SK-MEL-5 (cell line): ENCODE data around the gene JCAD. TPM values are rescaled to one million over a fixed set of nuclear protein-coding genes. Genes with fewer than 3 reads are reported as not detected.

ENCODE experiments used
- DNase-seq: peaks from one replicate; pipeline ENCODE4 v3.0.0-alpha.2; 2016; ENCODE audit warnings: low read depth, low spot score
- in situ Hi-C: cut with HindIII; loops from 2 replicates; pipeline ENCODE4 v1.10.0; 2016; ENCODE audit warnings: low sequenced_read_pairs, high pct_unique_total_duplicates, low pct_unique_long_range_greater_than_20kb
- total RNA-seq: library from RNA; depleted of rRNA; stranded (reverse); fragments of >200 nt; shearing (Covaris generic); gene quantifications from 2 replicates; pipeline ENCODE4 v1.2.3, GENCODE V29; 2014

JCAD gene
- total RNA-seq, 1 experiment from 2014 or later: 0.53 TPM

GRCh38 chr10:30051220-30051619 is 8.2 kb downstream of the JCAD start:
- DNase-seq: no peak
- in situ Hi-C loops: no loop called here

DNA sequence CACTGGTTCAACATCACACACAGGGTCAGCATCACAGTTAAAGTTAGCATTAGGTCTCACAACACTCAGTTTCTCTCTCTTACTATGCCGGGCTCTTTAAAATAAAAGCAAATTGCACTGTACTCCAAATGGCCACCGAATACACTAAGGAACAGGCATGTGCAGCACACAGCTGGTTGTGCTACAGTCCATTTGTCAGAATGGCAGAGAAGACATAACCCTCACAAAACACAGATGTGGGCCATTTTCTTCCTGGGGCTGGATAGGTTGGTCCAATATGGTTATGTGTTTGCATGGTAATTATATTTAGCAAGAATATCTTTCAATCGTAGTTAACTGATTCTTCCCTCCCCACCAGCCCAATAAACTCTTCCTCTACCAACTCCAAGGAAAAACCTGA is 9.0 kb downstream of the JCAD start:
- no peak for DNase-seq
- in situ Hi-C loops: no loop called here

DNA sequence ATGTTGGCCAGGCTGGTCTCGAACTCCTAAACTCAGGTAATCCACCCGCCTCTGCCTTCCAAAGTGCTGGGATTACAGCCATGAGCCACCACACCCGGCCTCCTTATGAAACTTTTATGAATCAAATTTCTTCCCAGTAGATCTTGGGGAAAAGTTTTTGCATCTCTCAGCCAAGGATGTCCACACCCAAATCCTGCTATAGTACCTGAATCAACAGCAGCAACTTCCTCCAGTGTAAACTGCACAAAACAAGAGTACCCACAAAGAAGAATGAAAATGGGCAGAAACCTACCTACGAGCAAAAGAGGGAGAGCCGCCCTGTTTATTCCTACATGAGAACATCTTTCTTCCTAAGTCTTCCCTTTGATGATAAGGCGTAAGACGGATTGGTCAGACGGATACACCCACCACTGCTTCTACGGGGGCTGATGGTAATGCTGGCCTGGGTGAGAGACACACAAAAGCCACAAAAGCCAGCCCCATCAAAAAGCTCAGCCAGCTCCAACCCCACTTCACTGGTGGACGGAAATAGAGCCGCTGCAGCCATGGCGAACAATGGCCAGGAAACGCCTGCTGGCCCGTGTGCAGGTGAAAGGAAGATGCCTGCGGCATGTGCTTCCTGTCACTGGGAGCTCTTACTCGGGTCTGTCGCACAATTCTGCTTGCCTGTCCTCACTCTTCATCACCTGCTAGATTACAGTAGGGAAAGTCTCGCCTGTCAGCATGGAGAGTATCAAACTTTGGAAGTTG is 10.4 kb downstream of the JCAD start:
- in situ Hi-C loops: no loop called here
- DNase-seq: no peak

DNA sequence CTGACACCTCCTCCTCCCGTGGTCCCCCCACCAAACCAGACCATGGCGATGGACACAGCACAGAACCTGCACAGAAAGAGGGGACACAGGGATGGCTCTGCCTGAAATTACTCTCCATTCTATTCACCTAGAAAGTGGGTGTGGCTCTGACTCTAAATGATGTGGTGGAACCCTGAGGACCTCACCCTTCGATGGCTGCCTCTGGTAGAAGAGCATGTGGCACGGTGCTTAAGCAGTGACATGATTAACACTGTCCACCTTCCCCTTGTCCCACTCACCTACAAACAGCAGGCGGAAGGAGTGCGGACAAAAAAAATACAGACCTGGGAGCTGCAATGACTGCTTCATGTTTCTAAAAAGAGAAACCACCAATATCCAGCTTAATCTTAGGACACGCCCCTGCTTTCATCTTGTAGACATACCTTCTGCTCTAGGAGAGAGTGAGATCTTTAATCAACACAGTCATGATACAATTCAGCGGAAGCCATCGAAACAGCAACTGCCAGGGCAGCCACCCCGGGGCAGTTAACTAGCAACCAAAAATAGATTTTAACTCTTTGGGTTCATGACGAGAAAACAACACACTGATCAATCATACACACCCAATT is 11.4 kb downstream of the JCAD start:
- in situ Hi-C loops: no loop called here
- DNase-seq: no peak

- DNase-seq: no peak
- in situ Hi-C loops: no loop called here
Observed at GRCh38 chr10:30047430-30047829, 12.0 kb downstream of the JCAD start.

DNA sequence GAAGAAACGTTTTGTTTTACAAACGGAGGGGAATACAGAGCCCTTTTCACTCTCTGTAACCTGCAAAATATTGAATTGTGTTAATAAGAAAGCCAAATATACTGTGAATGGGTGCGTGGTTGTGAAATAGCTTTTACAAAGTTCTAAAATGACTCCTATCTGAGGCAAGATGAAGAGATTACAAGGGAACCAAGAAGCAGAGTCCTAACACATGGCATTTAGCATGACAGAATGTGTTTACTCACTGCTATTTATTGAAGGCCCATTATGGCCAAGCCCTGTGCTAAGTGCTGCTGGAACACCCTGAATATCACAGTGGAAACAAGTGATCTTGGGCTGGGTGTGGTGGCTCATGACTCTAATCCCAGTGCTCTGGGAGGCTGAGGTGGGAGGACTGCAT is 12.9 kb downstream of the JCAD start:
- in situ Hi-C loops: no loop called here
- no peak for DNase-seq

- in situ Hi-C loops: no loop called here
- no peak for DNase-seq
Observed at GRCh38 chr10:30045961-30046360, 13.4 kb downstream of the JCAD start.

- in situ Hi-C loops: no loop called here
- DNase-seq: no peak
Observed at GRCh38 chr10:30043476-30044270, 15.7 kb downstream of the JCAD start.

DNA sequence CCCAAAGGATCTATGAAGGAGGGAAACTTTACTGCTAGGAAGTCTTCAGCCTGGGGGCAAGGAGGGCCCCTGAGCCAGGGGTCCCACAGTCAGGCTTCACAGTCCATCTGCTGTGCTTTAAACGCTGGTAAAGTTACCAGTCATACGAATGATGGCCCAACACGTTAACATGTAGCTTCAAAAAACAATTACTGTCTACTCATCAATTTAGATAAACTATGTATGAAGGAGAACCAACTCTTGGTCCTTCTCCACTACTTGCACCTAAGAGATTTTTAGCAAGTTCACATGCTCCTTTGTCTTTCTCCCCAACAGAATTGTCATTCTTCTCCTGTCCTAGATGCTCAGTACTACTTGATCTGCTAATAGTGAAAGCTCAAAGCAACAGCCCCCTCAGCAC is 16.6 kb downstream of the JCAD start:
- in situ Hi-C loops: no loop called here
- DNase-seq: no peak

- DNase-seq: no peak
- in situ Hi-C loops: no loop called here
Observed at GRCh38 chr10:30041196-30042105, 17.9 kb downstream of the JCAD start.

GRCh38 chr10:30040597-30040996 is 18.8 kb downstream of the JCAD start:
- in situ Hi-C loops: no loop called here
- DNase-seq: no peak

DNA sequence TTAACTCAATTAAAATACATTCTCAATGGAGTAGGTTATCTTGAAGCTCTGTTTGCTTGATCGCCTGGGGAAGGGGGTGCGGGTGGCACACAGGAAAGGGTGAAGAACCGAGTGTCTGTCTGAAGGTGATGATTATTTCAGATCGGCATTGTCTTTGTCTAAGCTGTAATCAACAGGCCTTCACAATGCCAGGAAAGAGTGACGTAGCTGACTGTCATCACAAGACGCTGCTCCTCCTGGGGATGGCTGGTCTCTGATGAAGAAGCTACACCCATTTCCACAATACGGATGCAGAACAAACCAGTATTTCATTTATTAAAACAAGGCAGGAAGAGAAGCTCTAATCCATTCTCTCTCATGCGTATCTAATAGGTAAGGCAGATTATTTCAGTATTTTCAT is 19.4 kb downstream of the JCAD start:
- in situ Hi-C loops: no loop called here
- no peak for DNase-seq

GRCh38 chr10:30039567-30039966 is 19.8 kb downstream of the JCAD start:
- in situ Hi-C loops: no loop called here
- no peak for DNase-seq

GRCh38 chr10:30038781-30039536 is 20.4 kb downstream of the JCAD start:
- no peak for DNase-seq
- in situ Hi-C loops: no loop called here

- DNase-seq: no peak
- in situ Hi-C loops: no loop called here
Observed at GRCh38 chr10:30037620-30038336, 21.6 kb downstream of the JCAD start.

DNA sequence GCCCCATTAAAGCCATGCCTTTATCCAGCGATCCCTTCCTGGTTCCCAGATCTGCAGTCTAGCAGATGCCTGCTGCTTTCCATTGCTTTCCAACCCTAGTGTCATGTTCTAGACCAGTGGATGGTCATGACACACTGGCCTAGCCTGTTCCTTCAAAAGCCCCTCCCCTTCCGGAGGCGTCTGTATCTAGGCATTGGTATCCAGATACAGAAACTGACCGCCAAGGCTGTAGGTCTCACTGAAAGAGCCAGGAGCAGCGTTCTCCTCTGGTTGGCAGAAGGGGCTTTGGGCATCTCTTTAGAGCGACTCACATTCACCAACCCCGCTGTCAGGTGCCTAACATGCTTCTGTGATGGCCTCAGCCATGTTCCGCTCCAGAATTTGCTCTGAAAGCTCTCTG is 22.6 kb downstream of the JCAD start:
- in situ Hi-C loops: no loop called here
- no peak for DNase-seq

DNA sequence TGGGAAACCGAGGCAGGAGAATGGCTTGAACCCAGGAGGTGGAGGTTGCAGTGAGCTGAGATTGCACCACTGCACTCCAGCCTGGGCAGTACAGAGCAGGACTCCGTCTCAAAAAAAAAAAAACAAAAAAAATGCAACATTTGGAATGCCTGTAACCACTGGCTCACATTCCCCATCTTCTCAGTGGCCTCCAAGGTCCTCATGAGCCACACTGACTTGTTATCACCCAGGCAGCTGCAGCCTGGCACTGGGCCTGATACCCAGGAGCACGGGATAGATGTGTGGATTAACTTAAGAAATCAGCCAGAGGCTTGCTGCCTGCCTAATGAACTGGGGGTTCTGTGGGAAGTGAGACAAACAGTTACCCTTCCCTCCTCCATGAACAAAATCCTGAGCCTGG is 23.0 kb downstream of the JCAD start:
- in situ Hi-C loops: no loop called here
- no peak for DNase-seq
